ENCODE data around the gene DOCK4. TPM values are rescaled to one million over a fixed set of nuclear protein-coding genes. Genes with fewer than 3 reads are reported as not detected.

The DOCK4 gene
- total and polyA plus RNA-seq, 4 donors: 7.2 to 48.9 (median 12.8) TPM

DNA sequence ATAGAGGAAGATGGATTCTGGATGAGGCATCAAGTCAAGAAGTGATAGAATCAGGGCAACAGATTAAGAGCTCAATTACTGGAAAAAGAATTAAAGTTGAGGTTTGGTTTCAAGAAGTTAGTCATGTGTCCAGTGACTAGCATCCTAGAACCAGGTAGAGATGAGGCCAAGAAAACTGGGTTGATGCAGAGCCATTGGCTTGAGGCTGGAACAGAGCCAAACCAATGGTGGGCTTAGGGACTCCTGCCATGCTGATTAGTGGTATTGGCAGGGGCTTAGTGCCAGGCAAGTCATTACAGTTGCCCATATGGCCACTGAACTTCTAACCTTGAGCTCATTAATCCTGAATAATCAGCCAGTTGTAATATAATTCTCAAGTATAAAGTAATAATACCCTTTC lies 18.8 kb upstream of the DOCK4 start:
- peaks cover 1 to 43% (median 12%) of the 10 kb centered on the region in 4 donors for H3K4me1 ChIP-seq (ENCODE audit: control insufficient read depth in 4 of 4, insufficient read depth in 4 of 4, low read length in 3 of 4)
- no peaks in the 10 kb centered on the region for H3K36me3 ChIP-seq (ENCODE audit: control insufficient read depth in 4 of 4, insufficient read depth in 3 of 4, low read depth in 1 of 4, low read length in 3 of 4)
- TF ChIP-seq NR2F2 (IDR thresholded peaks at IDR 0.05) (no peak), HNF4G (IDR thresholded peaks at IDR 0.05) (no peak), JUND (IDR thresholded peaks at IDR 0.05) (no peak), FOXA2 (IDR thresholded peaks at IDR 0.05) (no peak), GABPA (IDR thresholded peaks at IDR 0.05 in 1 of 2, conservative IDR thresholded peaks at IDR 0.05 in 1 of 2) (no peak), RAD21 (IDR thresholded peaks at IDR 0.05) (no peak), HNF4A (conservative IDR thresholded peaks at IDR 0.05) (no peak), RXRA (IDR thresholded peaks at IDR 0.05) (no peak), FOXA1 (IDR thresholded peaks at IDR 0.05) (no peak)
- no peak for DNase-seq (ENCODE audit: low spot score)
- no peaks in the 10 kb centered on the region for H3K27me3 ChIP-seq (ENCODE audit: control insufficient read depth in 4 of 4, insufficient read depth in 4 of 4, low read length in 3 of 4)
- H3K9ac ChIP-seq (ENCODE audit: low read depth in 1 of 2, low read length in 2 of 2): no peak overlapping the region
- no peak overlapping the region for H3K4me3 ChIP-seq (ENCODE audit: low read depth in 1 of 3, low read length in 3 of 3)
- H3K9me3 ChIP-seq (ENCODE audit: control insufficient read depth in 4 of 4, low read length in 3 of 4): no peaks in the 10 kb centered on the region
- H3K27ac ChIP-seq (ENCODE audit: low read depth in 1 of 2, low read length in 2 of 2): no peak overlapping the region

- H3K4me1 ChIP-seq (ENCODE audit: control insufficient read depth in 4 of 4, insufficient read depth in 4 of 4, low read length in 3 of 4): peaks cover 1 to 38% (median 12%) of the 10 kb centered on the region in 4 donors
- no peak for DNase-seq (ENCODE audit: low spot score)
Observed at GRCh38 chr7:112224186-112224585, 18.0 kb upstream of the DOCK4 start.

DNA sequence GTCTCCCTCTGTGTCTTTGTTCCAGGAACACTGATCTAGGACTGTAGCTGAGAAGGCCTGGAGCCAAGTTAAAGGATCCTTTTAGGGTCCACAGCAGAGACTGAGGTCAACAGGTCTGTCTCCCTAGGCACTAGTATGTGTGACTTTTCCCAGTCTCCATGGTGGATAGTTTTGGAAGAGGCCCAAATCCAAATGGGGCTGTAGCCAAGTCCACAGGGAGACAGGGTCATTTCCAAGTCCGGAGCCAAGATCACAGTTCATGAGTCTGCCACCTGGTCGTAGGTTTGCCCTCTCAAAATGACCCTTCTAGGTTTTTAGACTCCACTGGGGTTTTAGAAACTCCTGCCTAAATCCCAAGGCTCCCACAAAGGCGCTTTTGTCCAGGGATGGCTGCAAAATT lies 17.1 kb upstream of the DOCK4 start:
- WGBS: 35% methylated on average over 3 of the region's 3 CpGs
- peaks cover 1 to 31% (median 11%) of the 10 kb centered on the region in 4 donors for H3K4me1 ChIP-seq (ENCODE audit: control insufficient read depth in 4 of 4, insufficient read depth in 4 of 4, low read length in 3 of 4)
- H3K27me3 ChIP-seq (ENCODE audit: control insufficient read depth in 4 of 4, insufficient read depth in 4 of 4, low read length in 3 of 4): no peaks in the 10 kb centered on the region
- no peak overlapping the region for H3K4me3 ChIP-seq (ENCODE audit: low read depth in 1 of 3, low read length in 3 of 3)
- H3K27ac ChIP-seq (ENCODE audit: low read depth in 1 of 2, low read length in 2 of 2): peak overlapping the region; percentile 58 to 73
- peak overlapping the region in 1 of 2 donors; percentile 6 for H3K9ac ChIP-seq (ENCODE audit: low read depth in 1 of 2, low read length in 2 of 2)
- no peaks in the 10 kb centered on the region for H3K9me3 ChIP-seq (ENCODE audit: control insufficient read depth in 4 of 4, low read length in 3 of 4)
- TF ChIP-seq JUND (IDR thresholded peaks at IDR 0.05) (peak in 1 of 2 donors; percentile 58), EGR1 (IDR thresholded peaks at IDR 0.05; ENCODE audit: low read depth in 2 of 2) (no peak), FOXA2 (IDR thresholded peaks at IDR 0.05) (no peak), NR2F2 (IDR thresholded peaks at IDR 0.05) (peak; percentile 63), HNF4G (IDR thresholded peaks at IDR 0.05) (peak; percentile 68), HNF4A (conservative IDR thresholded peaks at IDR 0.05) (peak; percentile 95 to 96), ZBTB33 (IDR thresholded peaks at IDR 0.05) (peak; percentile 30), RAD21 (IDR thresholded peaks at IDR 0.05) (peak; percentile 36 to 49), YY1 (IDR thresholded peaks at IDR 0.05) (peak; percentile 82), RXRA (IDR thresholded peaks at IDR 0.05) (peak; percentile 81 to 88), SP1 (IDR thresholded peaks at IDR 0.05) (peak; percentile 57), MAX (IDR thresholded peaks at IDR 0.05) (peak; percentile 62)
- TF ChIP-seq, protein P1, sequence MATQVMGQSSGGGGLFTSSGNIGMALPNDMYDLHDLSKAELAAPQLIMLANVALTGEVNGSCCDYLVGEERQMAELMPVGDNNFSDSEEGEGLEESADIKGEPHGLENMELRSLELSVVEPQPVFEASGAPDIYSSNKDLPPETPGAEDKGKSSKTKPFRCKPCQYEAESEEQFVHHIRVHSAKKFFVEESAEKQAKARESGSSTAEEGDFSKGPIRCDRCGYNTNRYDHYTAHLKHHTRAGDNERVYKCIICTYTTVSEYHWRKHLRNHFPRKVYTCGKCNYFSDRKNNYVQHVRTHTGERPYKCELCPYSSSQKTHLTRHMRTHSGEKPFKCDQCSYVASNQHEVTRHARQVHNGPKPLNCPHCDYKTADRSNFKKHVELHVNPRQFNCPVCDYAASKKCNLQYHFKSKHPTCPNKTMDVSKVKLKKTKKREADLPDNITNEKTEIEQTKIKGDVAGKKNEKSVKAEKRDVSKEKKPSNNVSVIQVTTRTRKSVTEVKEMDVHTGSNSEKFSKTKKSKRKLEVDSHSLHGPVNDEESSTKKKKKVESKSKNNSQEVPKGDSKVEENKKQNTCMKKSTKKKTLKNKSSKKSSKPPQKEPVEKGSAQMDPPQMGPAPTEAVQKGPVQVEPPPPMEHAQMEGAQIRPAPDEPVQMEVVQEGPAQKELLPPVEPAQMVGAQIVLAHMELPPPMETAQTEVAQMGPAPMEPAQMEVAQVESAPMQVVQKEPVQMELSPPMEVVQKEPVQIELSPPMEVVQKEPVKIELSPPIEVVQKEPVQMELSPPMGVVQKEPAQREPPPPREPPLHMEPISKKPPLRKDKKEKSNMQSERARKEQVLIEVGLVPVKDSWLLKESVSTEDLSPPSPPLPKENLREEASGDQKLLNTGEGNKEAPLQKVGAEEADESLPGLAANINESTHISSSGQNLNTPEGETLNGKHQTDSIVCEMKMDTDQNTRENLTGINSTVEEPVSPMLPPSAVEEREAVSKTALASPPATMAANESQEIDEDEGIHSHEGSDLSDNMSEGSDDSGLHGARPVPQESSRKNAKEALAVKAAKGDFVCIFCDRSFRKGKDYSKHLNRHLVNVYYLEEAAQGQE (IDR thresholded peaks at IDR 0.05): no peak
- DNase-seq (ENCODE audit: low spot score): no peak
- H3K36me3 ChIP-seq (ENCODE audit: control insufficient read depth in 4 of 4, insufficient read depth in 3 of 4, low read depth in 1 of 4, low read length in 3 of 4): no peaks in the 10 kb centered on the region

More at GRCh38 chr7:112224186-112224585, 18.0 kb upstream of the DOCK4 start:
- Histone ChIP-seq H3K9ac (ENCODE audit: low read depth in 1 of 2, low read length in 2 of 2) (no peak overlapping the region), H3K27me3 (ENCODE audit: control insufficient read depth in 4 of 4, insufficient read depth in 4 of 4, low read length in 3 of 4) (no peaks in the 10 kb centered on the region), H3K27ac (ENCODE audit: low read depth in 1 of 2, low read length in 2 of 2) (peak overlapping the region; percentile 58 to 73), H3K4me3 (ENCODE audit: low read depth in 1 of 3, low read length in 3 of 3) (no peak overlapping the region), H3K36me3 (ENCODE audit: control insufficient read depth in 4 of 4, insufficient read depth in 3 of 4, low read depth in 1 of 4, low read length in 3 of 4) (no peaks in the 10 kb centered on the region), H3K9me3 (ENCODE audit: control insufficient read depth in 4 of 4, low read length in 3 of 4) (no peaks in the 10 kb centered on the region)
- TF ChIP-seq ATF3 (IDR thresholded peaks at IDR 0.05): no peak
- peak in 1 of 2 donors; percentile 27 for TF ChIP-seq HNF4A (conservative IDR thresholded peaks at IDR 0.05)
- WGBS: 41% methylated on average over 2 of the region's 2 CpGs

All from liver (tissue), 9 donors.